GM12878 (cell line): ENCODE data around the gene TXNIP. TPM values are rescaled to one million over a fixed set of nuclear protein-coding genes. Genes with fewer than 3 reads are reported as not detected.
A peak's percentile ranks its signal among the peaks of the same experiment; 100 is the strongest.

Source experiments
- ATAC-seq: fragments of 200-7000 bp; cut with Tn5 transposase; 3 replicates; pipeline ENCODE4 v1.9.1; 2020; ENCODE audit warnings: mild to moderate bottlenecking, moderate library complexity
- BruUV-seq: library from RNA; stranded (reverse); fragments of 400-500 nt; replicated peaks from 2 replicates; lab custom pipeline; 2021; lab: Mats Ljungman, UMichigan
- CTCF ChIA-PET: fragments of 300-600 bp; sonication (Branson Sonifier 250); formaldehyde crosslinking; extraction: SDS; loops from one replicate; lab custom pipeline; 2021; ENCODE audit warnings: inconsistent platforms; lab: Yijun Ruan, JAX
- POLR2A ChIA-PET: fragments of 350-600 bp; formaldehyde crosslinking; extraction: SDS; loops from one replicate; lab custom pipeline; 2021; ENCODE audit warnings: inconsistent platforms; lab: Charles Lee
- RAD21 ChIA-PET: fragments of 300-600 bp; sonication (Branson Sonifier 250); formaldehyde crosslinking; loops from one replicate; lab custom pipeline; 2023; ENCODE audit warnings: antibody characterized with exemption; ENCODE audit not compliant: unreplicated experiment; lab: Charles Lee
- SMC1A ChIA-PET: fragments of 300-600 bp; sonication (Branson Sonifier 250); formaldehyde crosslinking; loops from one replicate; lab custom pipeline; 2023; ENCODE audit not compliant: unreplicated experiment, uncharacterized antibody; lab: Charles Lee
- DNase-seq: peaks from one replicate; pipeline ENCODE4 v3.0.0-alpha.2; 2011; ENCODE audit warnings: low read depth, low spot score
- FAIRE-seq: peaks from 3 replicates; lab custom pipeline; 2011; peaks lifted over from hg19 to GRCh38; lab: Jason Lieb, UNC
- H2AFZ ChIP-seq: 2 replicates; pipeline ENCODE4 v1.6.0; 2011; ENCODE audit warnings: low read depth, low read length, control low read depth; ENCODE audit not compliant: control insufficient read depth
- H3K27ac ChIP-seq: 2 replicates; pipeline ENCODE4 v1.5.1; 2011; ENCODE audit warnings: control low read depth; ENCODE audit not compliant: control insufficient read depth, insufficient read depth
- H3K27me3 ChIP-seq, 2 experiments: replicated peaks in 1 of 2; 2 replicates each; pipeline versions ENCODE4 v1.6.0 to v1.6.1; 2011; ENCODE audit warnings: low read length in 1 of 2; ENCODE audit not compliant: control insufficient read depth in 2 of 2, insufficient read depth in 2 of 2
- H3K36me3 ChIP-seq, 2 experiments: 2 replicates each; pipeline ENCODE4 v1.5.1; 2011; ENCODE audit warnings: low read length in 1 of 2; ENCODE audit not compliant: control insufficient read depth in 2 of 2, insufficient read depth in 2 of 2
- H3K4me1 ChIP-seq: 2 replicates; pipeline ENCODE4 v1.6.1; 2011; ENCODE audit warnings: mild to moderate bottlenecking, low read length, moderate library complexity, mixed read lengths; ENCODE audit not compliant: control insufficient read depth, insufficient read depth
- H3K4me2 ChIP-seq: 2 replicates; pipeline ENCODE4 v1.6.0; 2011; ENCODE audit warnings: control low read depth; ENCODE audit not compliant: control insufficient read depth, insufficient read depth
- H3K4me3 ChIP-seq: fragments of 200-600 bp; sonication (generic); 2 replicates; pipeline ENCODE4 v1.5.1; 2016
- H3K79me2 ChIP-seq: 2 replicates; pipeline ENCODE4 v1.6.0; 2011; ENCODE audit warnings: low read length; ENCODE audit not compliant: control insufficient read depth, insufficient read depth
- H3K9ac ChIP-seq: 2 replicates; pipeline ENCODE4 v1.8.0; 2011; ENCODE audit warnings: low read length, control low read depth, mixed read lengths; ENCODE audit not compliant: control insufficient read depth, insufficient read depth
- H3K9me3 ChIP-seq: replicated peaks from 3 replicates; pipeline ENCODE4 v1.5.1; 2011; ENCODE audit warnings: mild to moderate bottlenecking, low read length; ENCODE audit not compliant: control insufficient read depth, insufficient read depth
- H4K20me1 ChIP-seq: 2 replicates; pipeline ENCODE4 v1.6.0; 2011; ENCODE audit not compliant: control insufficient read depth, insufficient read depth
- CHD2 ChIP-seq: IDR thresholded peaks from 2 replicates; pipeline ENCODE4 v1.6.1; 2011; ENCODE audit warnings: low read depth, low read length, improper control_type of control experiment, borderline replicate concordance
- DPF2 ChIP-seq: fragments of 450-650 bp; IDR thresholded peaks from 2 replicates; pipeline ENCODE4 v1.6.1; 2017; ENCODE audit warnings: mild to moderate bottlenecking
- EGR1 ChIP-seq, 2 experiments: IDR thresholded peaks; 1 replicate in 1 of 2; 2 replicates in 1 of 2; pipeline ENCODE4 v1.6.1; 2011 to 2012; ENCODE audit warnings: low read depth in 2 of 2, low read length in 2 of 2, borderline replicate concordance in 1 of 2, mild to moderate bottlenecking in 1 of 2, moderate library complexity in 1 of 2
- IKZF2 ChIP-seq, 2 experiments: fragments of 450-650 bp; IDR thresholded peaks; 2 replicates each; pipeline ENCODE4 v1.6.1; 2017; ENCODE audit warnings: mild to moderate bottlenecking in 2 of 2, moderate library complexity in 2 of 2
- NFYA ChIP-seq: IDR thresholded peaks from 2 replicates; pipeline ENCODE4 v1.6.1; 2011; ENCODE audit warnings: low read depth, mild to moderate bottlenecking, low read length, improper control_type of control experiment, borderline replicate concordance
- SP1 ChIP-seq: IDR thresholded peaks from one replicate; pipeline ENCODE4 v1.6.1; 2011; ENCODE audit warnings: low read depth, low read length
- TAF1 ChIP-seq: IDR thresholded peaks from 2 replicates; pipeline ENCODE4 v1.6.1; 2011; ENCODE audit warnings: mild to moderate bottlenecking, low read depth, low read length, borderline replicate concordance
- WGBS: methylation state at CpG from one replicate; pipeline ENCODE4 v1.1.6; 2016; ENCODE audit warnings: low lambda C conversion rate; ENCODE audit not compliant: insufficient replicate concordance, insufficient coverage; ENCODE audit errors: missing lambda C conversion rate; 5-methylcytosine and 5-hydroxymethylcytosine counted together
- in situ Hi-C: fragments of 300-500 bp; cut with MboI; formaldehyde crosslinking; loops from 9 replicates; pipeline ENCODE4 v1.14.3; 2018; ENCODE audit warnings: mixed read lengths
- intact Hi-C: fragments of 100-400 bp; cut with micrococcal nuclease; formaldehyde crosslinking; loops from one replicate; pipeline ENCODE4 v1.14.2; 2022; ENCODE audit not compliant: unreplicated experiment
- polyA plus RNA-seq, 11 experiments: library from polyadenylated mRNA; depleted of rRNA in 4 of 11; unstranded in 6 of 11; stranded (reverse) in 5 of 11; fragments of >200 nt; fragmentation: Nextera tagmentation in 4 of 11; fragmentation: Illumina TruSeq in 1 of 11; extraction: Ambion mirVana in 4 of 11; extraction: Trizol in 1 of 11; gene quantifications; 1 replicate in 1 of 11; 2 replicates in 10 of 11; pipeline versions ENCODE4 v1.2.1 to v1.2.3, GENCODE V29; 2011 to 2016; ENCODE audit warnings: inconsistent platforms in 2 of 11, missing spikeins in 2 of 11, low read depth in 1 of 11
- total RNA-seq, 4 experiments: library from RNA; depleted of rRNA in 3 of 4; stranded (reverse); fragments of >200 nt in 3 of 4; fragmentation: Illumina TruSeq in 1 of 4; extraction: Trizol in 1 of 4; gene quantifications; 2 replicates each; pipeline versions ENCODE4 v1.2.1 to v1.2.3, GENCODE V29; 2013 to 2021
- TF ChIP-seq, protein P1 (sequence below): IDR thresholded peaks from 2 replicates; pipeline ENCODE4 v1.6.1; 2012; ENCODE audit warnings: improper control_type of control experiment, low read depth, low read length; ENCODE audit not compliant: insufficient replicate concordance
- TF ChIP-seq, protein P2 (sequence below): fragments of 450-650 bp; IDR thresholded peaks from 2 replicates; pipeline ENCODE4 v1.6.1; 2014; ENCODE audit warnings: mild to moderate bottlenecking
- TF ChIP-seq, protein P3 (sequence below): fragments of 450-650 bp; IDR thresholded peaks from 2 replicates; pipeline ENCODE4 v1.6.1; 2017; ENCODE audit warnings: mild to moderate bottlenecking, moderate library complexity

TXNIP gene
- total and polyA plus RNA-seq, 10 of the 15 experiments (the other 5 are each of a cell fraction or from before 2014, with no cell fraction given): 48.7 to 133 (median 107) TPM

DNA sequence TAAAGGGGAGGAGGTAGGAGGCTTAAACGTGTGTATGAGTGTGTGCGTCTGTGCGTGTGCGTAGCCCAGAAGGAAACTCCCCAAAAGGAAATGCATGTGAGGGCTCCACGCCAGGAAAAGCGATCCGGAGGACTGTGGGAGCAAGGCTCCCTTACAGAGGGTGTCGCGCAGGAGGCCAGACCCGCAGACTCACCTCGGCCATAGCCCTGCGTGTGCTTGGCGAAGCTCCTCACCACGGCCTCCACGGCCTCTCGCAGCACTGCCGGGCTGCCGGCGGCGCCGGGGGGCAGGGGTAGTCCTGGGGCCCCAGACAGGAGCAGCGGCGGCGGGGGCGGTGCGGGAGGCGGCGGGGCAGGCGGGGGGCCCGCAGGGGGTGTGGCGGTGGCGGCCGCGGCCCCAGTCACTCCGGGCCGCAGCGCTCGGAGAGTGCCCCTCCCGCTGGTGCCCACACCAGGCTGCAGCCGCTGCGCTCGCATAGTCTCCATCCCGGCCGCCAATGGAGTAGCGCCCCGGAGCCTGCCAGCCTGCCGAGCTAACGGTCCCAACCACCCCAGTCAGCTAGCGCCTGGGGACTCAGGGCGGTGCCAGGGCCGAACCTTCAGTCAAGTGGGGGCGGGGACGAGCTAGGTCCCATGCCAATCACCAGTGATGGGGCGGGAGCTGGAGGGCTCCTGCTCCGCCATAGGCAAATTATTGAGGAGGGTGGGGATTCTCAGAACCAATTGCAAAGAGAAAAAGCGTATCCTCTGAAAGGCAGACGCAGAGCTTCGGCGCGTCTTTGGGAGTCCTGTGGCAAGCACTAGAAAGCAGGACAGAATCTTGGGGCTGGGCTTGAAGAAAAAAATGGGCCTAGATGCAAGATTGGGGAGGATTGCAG is 38.7 kb downstream of the TXNIP start, which contains the start of gene LIX1L:
LIX1L (minus strand) TSS at position 575 of the 877 bp plus-strand sequence; CDS start at position 485, 90 bp downstream.
- peak; percentile 90 for ATAC-seq
- peak; percentile 89 for DNase-seq
- Histone ChIP-seq H3K9me3 (no peaks in the 10 kb centered on the region), H3K4me2 (peak within 1 kb of the TSS; percentile 93), H3K27ac (peak within 1 kb of the TSS; percentile 73), H3K36me3 (no peaks in the 10 kb centered on the region; a peak in 1 of 4 replicates), H3K79me2 (peaks cover 21% of the 10 kb centered on the region), H2AFZ (peak within 1 kb of the TSS; percentile 77), H3K4me3 (peak within 1 kb of the TSS; percentile 78), H3K27me3 (no peaks in the 10 kb centered on the region; a peak in 1 of 4 replicates), H3K4me1 (peaks cover 8% of the 10 kb centered on the region), H4K20me1 (no peaks in the 10 kb centered on the region), H3K9ac (peak within 1 kb of the TSS; percentile 72)
- POLR2A ChIA-PET: interaction anchor here (0.8 to 5.8 kb wide), 18 partner anchors 8 to 99 kb away, joined by 3 to 58 read pairs (median 7); partner anchors contain the start of genes PEX11B, PIAS3 and RBM8A
- CTCF ChIA-PET: interaction anchor here (0.6 to 4.1 kb wide), 20 partner anchors 9 to 129 kb away, joined by 3 to 27 read pairs (median 3); partner anchors contain the start of genes NUDT17, RBM8A and TXNIP
- in situ Hi-C loops: no loop called here
- FAIRE-seq: peak; percentile 56
- RAD21 ChIA-PET: interaction anchor here (0.8 to 4.7 kb wide), 10 partner anchors 21 to 99 kb away, joined by 3 to 47 read pairs (median 10); partner anchors contain the start of genes PEX11B, PIAS3, RBM8A and TXNIP
- BruUV-seq: no TSS peak
- WGBS: under 1% methylated on average over 39 of the region's 60 CpGs
- intact Hi-C loops: loop anchor here (2.0 kb wide), 2 partner anchors 19 to 31 kb away; partner anchors contain the start of gene RBM8A
- SMC1A ChIA-PET: interaction anchor here (0.6 to 4.1 kb wide), 21 partner anchors 9 to 174 kb away, joined by 3 to 37 read pairs (median 4); partner anchors contain the start of genes PEX11B and RBM8A
- TF ChIP-seq, protein P1, sequence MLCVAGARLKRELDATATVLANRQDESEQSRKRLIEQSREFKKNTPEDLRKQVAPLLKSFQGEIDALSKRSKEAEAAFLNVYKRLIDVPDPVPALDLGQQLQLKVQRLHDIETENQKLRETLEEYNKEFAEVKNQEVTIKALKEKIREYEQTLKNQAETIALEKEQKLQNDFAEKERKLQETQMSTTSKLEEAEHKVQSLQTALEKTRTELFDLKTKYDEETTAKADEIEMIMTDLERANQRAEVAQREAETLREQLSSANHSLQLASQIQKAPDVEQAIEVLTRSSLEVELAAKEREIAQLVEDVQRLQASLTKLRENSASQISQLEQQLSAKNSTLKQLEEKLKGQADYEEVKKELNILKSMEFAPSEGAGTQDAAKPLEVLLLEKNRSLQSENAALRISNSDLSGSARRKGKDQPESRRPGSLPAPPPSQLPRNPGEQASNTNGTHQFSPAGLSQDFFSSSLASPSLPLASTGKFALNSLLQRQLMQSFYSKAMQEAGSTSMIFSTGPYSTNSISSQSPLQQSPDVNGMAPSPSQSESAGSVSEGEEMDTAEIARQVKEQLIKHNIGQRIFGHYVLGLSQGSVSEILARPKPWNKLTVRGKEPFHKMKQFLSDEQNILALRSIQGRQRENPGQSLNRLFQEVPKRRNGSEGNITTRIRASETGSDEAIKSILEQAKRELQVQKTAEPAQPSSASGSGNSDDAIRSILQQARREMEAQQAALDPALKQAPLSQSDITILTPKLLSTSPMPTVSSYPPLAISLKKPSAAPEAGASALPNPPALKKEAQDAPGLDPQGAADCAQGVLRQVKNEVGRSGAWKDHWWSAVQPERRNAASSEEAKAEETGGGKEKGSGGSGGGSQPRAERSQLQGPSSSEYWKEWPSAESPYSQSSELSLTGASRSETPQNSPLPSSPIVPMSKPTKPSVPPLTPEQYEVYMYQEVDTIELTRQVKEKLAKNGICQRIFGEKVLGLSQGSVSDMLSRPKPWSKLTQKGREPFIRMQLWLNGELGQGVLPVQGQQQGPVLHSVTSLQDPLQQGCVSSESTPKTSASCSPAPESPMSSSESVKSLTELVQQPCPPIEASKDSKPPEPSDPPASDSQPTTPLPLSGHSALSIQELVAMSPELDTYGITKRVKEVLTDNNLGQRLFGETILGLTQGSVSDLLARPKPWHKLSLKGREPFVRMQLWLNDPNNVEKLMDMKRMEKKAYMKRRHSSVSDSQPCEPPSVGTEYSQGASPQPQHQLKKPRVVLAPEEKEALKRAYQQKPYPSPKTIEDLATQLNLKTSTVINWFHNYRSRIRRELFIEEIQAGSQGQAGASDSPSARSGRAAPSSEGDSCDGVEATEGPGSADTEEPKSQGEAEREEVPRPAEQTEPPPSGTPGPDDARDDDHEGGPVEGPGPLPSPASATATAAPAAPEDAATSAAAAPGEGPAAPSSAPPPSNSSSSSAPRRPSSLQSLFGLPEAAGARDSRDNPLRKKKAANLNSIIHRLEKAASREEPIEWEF: no peak
- TF ChIP-seq TAF1 (no peak), DPF2 (peak; percentile 98), CHD2 (peak; percentile 86), SP1 (peak; percentile 62), IKZF2 (IDR thresholded peaks at IDR 0.05) (peak; percentile 36 to 42; a peak in 3 of 4 replicates), NFYA (no peak), EGR1 (IDR thresholded peaks at IDR 0.05; ENCODE audit: borderline replicate concordance in 1 of 2, low read depth in 2 of 2, low read length in 2 of 2) (peak in 1 of 2 experiments; percentile 70; a peak in 1 of 3 replicates)
- TF ChIP-seq, protein P2, sequence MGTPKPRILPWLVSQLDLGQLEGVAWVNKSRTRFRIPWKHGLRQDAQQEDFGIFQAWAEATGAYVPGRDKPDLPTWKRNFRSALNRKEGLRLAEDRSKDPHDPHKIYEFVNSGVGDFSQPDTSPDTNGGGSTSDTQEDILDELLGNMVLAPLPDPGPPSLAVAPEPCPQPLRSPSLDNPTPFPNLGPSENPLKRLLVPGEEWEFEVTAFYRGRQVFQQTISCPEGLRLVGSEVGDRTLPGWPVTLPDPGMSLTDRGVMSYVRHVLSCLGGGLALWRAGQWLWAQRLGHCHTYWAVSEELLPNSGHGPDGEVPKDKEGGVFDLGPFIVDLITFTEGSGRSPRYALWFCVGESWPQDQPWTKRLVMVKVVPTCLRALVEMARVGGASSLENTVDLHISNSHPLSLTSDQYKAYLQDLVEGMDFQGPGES: no peak; the same call in 1 of the 2 replicates
- TF ChIP-seq, protein P3, sequence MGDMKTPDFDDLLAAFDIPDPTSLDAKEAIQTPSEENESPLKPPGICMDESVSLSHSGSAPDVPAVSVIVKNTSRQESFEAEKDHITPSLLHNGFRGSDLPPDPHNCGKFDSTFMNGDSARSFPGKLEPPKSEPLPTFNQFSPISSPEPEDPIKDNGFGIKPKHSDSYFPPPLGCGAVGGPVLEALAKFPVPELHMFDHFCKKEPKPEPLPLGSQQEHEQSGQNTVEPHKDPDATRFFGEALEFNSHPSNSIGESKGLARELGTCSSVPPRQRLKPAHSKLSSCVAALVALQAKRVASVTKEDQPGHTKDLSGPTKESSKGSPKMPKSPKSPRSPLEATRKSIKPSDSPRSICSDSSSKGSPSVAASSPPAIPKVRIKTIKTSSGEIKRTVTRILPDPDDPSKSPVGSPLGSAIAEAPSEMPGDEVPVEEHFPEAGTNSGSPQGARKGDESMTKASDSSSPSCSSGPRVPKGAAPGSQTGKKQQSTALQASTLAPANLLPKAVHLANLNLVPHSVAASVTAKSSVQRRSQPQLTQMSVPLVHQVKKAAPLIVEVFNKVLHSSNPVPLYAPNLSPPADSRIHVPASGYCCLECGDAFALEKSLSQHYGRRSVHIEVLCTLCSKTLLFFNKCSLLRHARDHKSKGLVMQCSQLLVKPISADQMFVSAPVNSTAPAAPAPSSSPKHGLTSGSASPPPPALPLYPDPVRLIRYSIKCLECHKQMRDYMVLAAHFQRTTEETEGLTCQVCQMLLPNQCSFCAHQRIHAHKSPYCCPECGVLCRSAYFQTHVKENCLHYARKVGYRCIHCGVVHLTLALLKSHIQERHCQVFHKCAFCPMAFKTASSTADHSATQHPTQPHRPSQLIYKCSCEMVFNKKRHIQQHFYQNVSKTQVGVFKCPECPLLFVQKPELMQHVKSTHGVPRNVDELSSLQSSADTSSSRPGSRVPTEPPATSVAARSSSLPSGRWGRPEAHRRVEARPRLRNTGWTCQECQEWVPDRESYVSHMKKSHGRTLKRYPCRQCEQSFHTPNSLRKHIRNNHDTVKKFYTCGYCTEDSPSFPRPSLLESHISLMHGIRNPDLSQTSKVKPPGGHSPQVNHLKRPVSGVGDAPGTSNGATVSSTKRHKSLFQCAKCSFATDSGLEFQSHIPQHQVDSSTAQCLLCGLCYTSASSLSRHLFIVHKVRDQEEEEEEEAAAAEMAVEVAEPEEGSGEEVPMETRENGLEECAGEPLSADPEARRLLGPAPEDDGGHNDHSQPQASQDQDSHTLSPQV: no peak
